HepG2 (cell line): Measurements from ENCODE around the gene CHST3. TPM values are rescaled to one million over a fixed set of nuclear protein-coding genes. Genes with fewer than 3 reads are reported as not detected.

Experiments
- ATAC-seq: fragments of 200-7000 bp; cut with Tn5 transposase; 3 replicates; pipeline ENCODE4 v1.9.1; 2020; ENCODE audit warnings: mild to moderate bottlenecking, moderate library complexity
- BruUV-seq: library from RNA; stranded (reverse); fragments of 400-500 nt; replicated peaks from 2 replicates; lab custom pipeline; 2021; lab: Mats Ljungman, UMichigan
- CTCF ChIA-PET: fragments of 300-600 bp; formaldehyde crosslinking; extraction: SDS; loops from one replicate; lab custom pipeline; 2021; ENCODE audit warnings: low total read pairs, inconsistent platforms, low intra/inter-chr PET ratio; lab: Yijun Ruan, JAX
- POLR2A ChIA-PET: fragments of 350-600 bp; sonication (Branson Sonifier 250); formaldehyde crosslinking; loops from one replicate; lab custom pipeline; 2020; ENCODE audit warnings: antibody characterized with exemption, inconsistent platforms; lab: Yijun Ruan, JAX
- DNase-seq: peaks from one replicate; pipeline ENCODE4 v3.0.0-alpha.2; 2015; ENCODE audit warnings: low spot score
- FAIRE-seq: peaks from 3 replicates; lab custom pipeline; 2011; peaks lifted over from hg19 to GRCh38; lab: Jason Lieb, UNC
- H2AFZ ChIP-seq: one replicate; pipeline ENCODE4 v1.6.1; 2011; ENCODE audit warnings: low read length, inconsistent platforms
- H3K27ac ChIP-seq: fragments of 300-600 bp; 3 replicates; pipeline ENCODE4 v1.8.0; 2011; ENCODE audit warnings: mixed run types, mild to moderate bottlenecking, mixed read lengths, low read length, inconsistent platforms; ENCODE audit not compliant: insufficient read depth; ENCODE audit errors: extremely low read length
- H3K27me3 ChIP-seq, 2 experiments: fragments of 200-600 bp in 1 of 2; 2 replicates in 1 of 2; 3 replicates in 1 of 2; pipeline versions ENCODE4 v1.6.0 to v1.8.0; 2011; ENCODE audit warnings: low read length in 2 of 2, mild to moderate bottlenecking in 2 of 2, moderate library complexity in 2 of 2, inconsistent platforms in 1 of 2; ENCODE audit not compliant: insufficient read depth in 2 of 2, control insufficient read depth in 1 of 2
- H3K36me3 ChIP-seq, 2 experiments: fragments of 200-600 bp in 1 of 2; replicated peaks in 1 of 2; 2 replicates in 1 of 2; 3 replicates in 1 of 2; pipeline versions ENCODE4 v1.5.1 to v1.8.0; 2011; ENCODE audit warnings: low read length in 2 of 2, inconsistent platforms in 1 of 2; ENCODE audit not compliant: insufficient read depth in 2 of 2, control insufficient read depth in 1 of 2
- H3K4me1 ChIP-seq: 2 replicates; pipeline ENCODE4 v1.5.1; 2012; ENCODE audit warnings: low read length, inconsistent platforms; ENCODE audit not compliant: insufficient read depth
- H3K4me2 ChIP-seq: 2 replicates; pipeline ENCODE4 v1.6.0; 2011; ENCODE audit warnings: low read depth, low read length, inconsistent platforms
- H3K4me3 ChIP-seq, 3 experiments: fragments of 200-600 bp in 1 of 3; sonication (generic), shearing (Covaris generic) in 1 of 3; replicated peaks in 1 of 3; 2 replicates each; pipeline ENCODE4 v1.5.1; 2011 to 2016; ENCODE audit warnings: low read length in 3 of 3, inconsistent platforms in 2 of 3, low read depth in 2 of 3, mild to moderate bottlenecking in 2 of 3, control low read depth in 1 of 3, mixed read lengths in 1 of 3; ENCODE audit not compliant: insufficient read depth in 1 of 3
- H3K79me2 ChIP-seq: one replicate; pipeline ENCODE4 v1.6.1; 2011; ENCODE audit warnings: low read length, inconsistent platforms; ENCODE audit not compliant: insufficient read depth
- H3K9ac ChIP-seq: 2 replicates; pipeline ENCODE4 v1.6.0; 2011; ENCODE audit warnings: mild to moderate bottlenecking, low read depth, low read length, inconsistent platforms; ENCODE audit not compliant: insufficient read depth
- H3K9me3 ChIP-seq: 2 replicates; pipeline ENCODE4 v1.5.1; 2012; ENCODE audit warnings: mild to moderate bottlenecking, low read length
- H4K20me1 ChIP-seq: 2 replicates; pipeline ENCODE4 v1.6.0; 2011; ENCODE audit warnings: inconsistent platforms, mild to moderate bottlenecking, low read length, moderate library complexity; ENCODE audit not compliant: insufficient read depth
- EP300 ChIP-seq, 3 experiments: sonication (generic) in 1 of 3; formaldehyde crosslinking in 1 of 3; IDR thresholded peaks; 2 replicates each; pipeline versions ENCODE4 v1.5.1 to v1.6.1; 2011 to 2020; ENCODE audit warnings: low read depth in 2 of 3, low read length in 2 of 3, borderline replicate concordance in 1 of 3, improper control_type of control experiment in 1 of 3, mild to moderate bottlenecking in 1 of 3, missing genetic modification reagents in 1 of 3, moderate library complexity in 1 of 3
- HNRNPH1 ChIP-seq: fragments of 200-400 bp; formaldehyde crosslinking; optimal IDR thresholded peaks from 2 replicates; pipeline ENCODE3; 2017; ENCODE audit warnings: mild to moderate bottlenecking, low read depth, low read length
- HNRNPK ChIP-seq: fragments of 200-400 bp; formaldehyde crosslinking; IDR thresholded peaks from 2 replicates; pipeline ENCODE4 v1.6.1; 2018; ENCODE audit warnings: low read length, low read depth, moderate library complexity, mild to moderate bottlenecking; ENCODE audit not compliant: poor library complexity, severe bottlenecking
- MAZ ChIP-seq, 2 experiments: sonication (generic) in 1 of 2; formaldehyde crosslinking in 1 of 2; IDR thresholded peaks; 2 replicates each; pipeline versions ENCODE4 v1.5.0 to v1.6.1; 2012 to 2020; ENCODE audit warnings: low read depth in 2 of 2, mild to moderate bottlenecking in 2 of 2, borderline replicate concordance in 1 of 2, improper control_type of control experiment in 1 of 2, low read length in 1 of 2, missing genetic modification reagents in 1 of 2, moderate library complexity in 1 of 2
- NFE2L1 ChIP-seq: sonication (generic); formaldehyde crosslinking; IDR thresholded peaks from 2 replicates; pipeline ENCODE4 v1.4.0; 2020; ENCODE audit warnings: missing genetic modification reagents, mild to moderate bottlenecking, borderline replicate concordance
- NFYC ChIP-seq: IDR thresholded peaks from 2 replicates; pipeline ENCODE4 v1.6.1; 2016; ENCODE audit warnings: missing genetic modification reagents, missing compliant biosample characterization
- NR1H2 ChIP-seq: sonication (generic); formaldehyde crosslinking; IDR thresholded peaks from 2 replicates; pipeline ENCODE4 v1.8.1; 2022; ENCODE audit warnings: low read depth, missing genetic modification reagents, borderline replicate concordance
- REPIN1 ChIP-seq: sonication (generic); formaldehyde crosslinking; IDR thresholded peaks from 2 replicates; pipeline ENCODE4 v1.8.0; 2022; ENCODE audit warnings: missing genetic modification reagents, low read depth, mild to moderate bottlenecking, borderline replicate concordance
- ZNF124 ChIP-seq: sonication (generic); formaldehyde crosslinking; IDR thresholded peaks from 2 replicates; pipeline ENCODE4 v1.4.0; 2020; ENCODE audit warnings: missing genetic modification reagents
- ZNF451 ChIP-seq: sonication (generic); formaldehyde crosslinking; IDR thresholded peaks from 2 replicates; pipeline ENCODE4 v1.5.0; 2020; ENCODE audit warnings: mild to moderate bottlenecking, missing genetic modification reagents
- ZNF512 ChIP-seq: sonication (generic); formaldehyde crosslinking; IDR thresholded peaks from 2 replicates; pipeline ENCODE4 v1.4.0; 2020; ENCODE audit warnings: mild to moderate bottlenecking, missing genetic modification reagents
- ZNF605 ChIP-seq: sonication (generic); formaldehyde crosslinking; IDR thresholded peaks from 2 replicates; pipeline ENCODE4 v1.8.0; 2022; ENCODE audit warnings: mild to moderate bottlenecking, missing genetic modification reagents
- ZNF703 ChIP-seq: sonication (generic); formaldehyde crosslinking; IDR thresholded peaks from 2 replicates; pipeline ENCODE4 v1.5.1; 2020; ENCODE audit warnings: missing genetic modification reagents, mild to moderate bottlenecking, moderate library complexity, borderline replicate concordance
- in situ Hi-C: cut with HindIII; loops from 2 replicates; pipeline ENCODE4 v1.10.0; 2017; ENCODE audit warnings: low pct_unique_long_range_greater_than_20kb; ENCODE audit not compliant: extremely low pct_ligation_motif_present
- intact Hi-C: fragments of 100-400 bp; cut with micrococcal nuclease; formaldehyde crosslinking; loops from one replicate; pipeline ENCODE4 v1.10.0; 2022; ENCODE audit not compliant: unreplicated experiment
- polyA plus RNA-seq, 8 experiments: library from polyadenylated mRNA; depleted of rRNA in 3 of 8; stranded (reverse) in 7 of 8; unstranded in 1 of 8; fragments of >200 nt; fragmentation: Illumina TruSeq in 4 of 8; extraction: Trizol in 4 of 8; gene quantifications; 2 replicates each; pipeline versions ENCODE4 v1.2.1 to v1.2.3, GENCODE V29; 2011 to 2016; ENCODE audit warnings: low read depth in 4 of 8, missing spikeins in 1 of 8, mixed read lengths in 1 of 8; ENCODE audit not compliant: insufficient read depth in 1 of 8
- total RNA-seq, 5 experiments: library from RNA; depleted of rRNA; stranded (reverse); fragments of >200 nt; fragmentation: Illumina TruSeq; extraction: Trizol; gene quantifications; 2 replicates each; pipeline ENCODE4 v1.2.3, GENCODE V29; 2016; ENCODE audit warnings: low read depth in 1 of 5
- TF ChIP-seq, protein P1 (sequence below): sonication (generic); formaldehyde crosslinking; IDR thresholded peaks from 2 replicates; pipeline ENCODE4 v1.4.0; 2020; ENCODE audit warnings: mild to moderate bottlenecking, missing genetic modification reagents, borderline replicate concordance
- TF ChIP-seq, protein P2 (sequence below): sonication (generic); formaldehyde crosslinking; IDR thresholded peaks from 2 replicates; pipeline ENCODE4 v1.4.0; 2020; ENCODE audit warnings: missing genetic modification reagents; ENCODE audit errors: not compliant biosample characterization
- TF ChIP-seq, protein P3 (sequence below): sonication (generic); formaldehyde crosslinking; IDR thresholded peaks from 2 replicates; pipeline ENCODE4 v1.5.0; 2020; ENCODE audit warnings: missing genetic modification reagents
- TF ChIP-seq, protein P4 (sequence below): sonication (generic); formaldehyde crosslinking; IDR thresholded peaks from 2 replicates; pipeline ENCODE4 v1.5.0; 2020; ENCODE audit warnings: mild to moderate bottlenecking, low read depth, missing genetic modification reagents, borderline replicate concordance

The CHST3 gene
- total and polyA plus RNA-seq, 2 of the 13 experiments (the other 11 are each of a cell fraction or from before 2014, with no cell fraction given) = 7.2 to 18.7 TPM

DNA sequence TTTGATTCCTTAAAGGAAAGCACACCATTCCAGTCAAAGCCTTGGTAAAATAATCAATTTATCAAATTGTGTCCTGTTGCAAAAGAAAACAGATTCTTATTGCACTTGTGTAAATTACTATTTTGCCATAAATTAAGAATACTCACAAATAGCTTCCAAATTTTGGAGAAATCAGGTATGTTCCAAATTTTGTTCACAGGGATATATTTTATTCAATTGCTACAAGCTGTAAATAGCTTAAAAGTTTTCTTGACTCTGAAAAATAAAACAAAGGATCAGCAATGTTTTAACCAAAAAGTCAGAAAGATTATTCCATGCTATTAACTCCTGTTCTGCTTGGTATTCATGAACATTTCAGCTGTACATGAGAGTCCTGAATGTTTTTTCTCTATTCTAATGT, 47.4 kb upstream of the CHST3 start:
- Histone ChIP-seq H3K9ac (no peak overlapping the region), H3K4me3 (no peak overlapping the region), H3K4me2 (no peak overlapping the region), H3K4me1 (peaks cover 37% of the 10 kb centered on the region), H3K27ac (no peak overlapping the region), H3K27me3 (no peaks in the 10 kb centered on the region; a peak in 1 of 5 replicates), H4K20me1 (no peaks in the 10 kb centered on the region), H3K9me3 (no peaks in the 10 kb centered on the region), H3K79me2 (no peaks in the 10 kb centered on the region), H2AFZ (no peak overlapping the region), H3K36me3 (no peaks in the 10 kb centered on the region)
- ATAC-seq = no peak
- no TSS peak for BruUV-seq
- in situ Hi-C loops = no loop called here
- FAIRE-seq = no peak
- ChIA-PET POLR2A (no interaction called here), CTCF (interaction anchor here (1.1 kb wide), 1 partner anchor 132 kb away, joined by 4 read pairs; no protein-coding TSS in a partner anchor)
- intact Hi-C loops = no loop called here
- DNase-seq = no peak
- TF ChIP-seq REPIN1 (CRISPR knock-in tag) (no peak), ZNF512 (CRISPR knock-in tag) (no peak), NR1H2 (CRISPR knock-in tag) (no peak), ZNF703 (CRISPR knock-in tag) (no peak), HNRNPK (no peak), ZNF451 (CRISPR knock-in tag) (no peak), ZNF124 (CRISPR knock-in tag) (no peak), HNRNPH1 (no peak), MAZ (IDR thresholded peaks at IDR 0.05; ENCODE audit: borderline replicate concordance, low read depth, low read length) (no peak), MAZ (CRISPR knock-in tag; IDR thresholded peaks at IDR 0.05; ENCODE audit: low read depth) (no peak), ZNF605 (CRISPR knock-in tag) (no peak), EP300 (IDR thresholded peaks at IDR 0.05; ENCODE audit: low read depth in 2 of 2, low read length in 2 of 2) (no peak), EP300 (CRISPR knock-in tag; IDR thresholded peaks at IDR 0.05; ENCODE audit: borderline replicate concordance) (no peak), NFE2L1 (no peak), NFYC (CRISPR knock-in tag) (no peak)
- TF ChIP-seq, protein P1, sequence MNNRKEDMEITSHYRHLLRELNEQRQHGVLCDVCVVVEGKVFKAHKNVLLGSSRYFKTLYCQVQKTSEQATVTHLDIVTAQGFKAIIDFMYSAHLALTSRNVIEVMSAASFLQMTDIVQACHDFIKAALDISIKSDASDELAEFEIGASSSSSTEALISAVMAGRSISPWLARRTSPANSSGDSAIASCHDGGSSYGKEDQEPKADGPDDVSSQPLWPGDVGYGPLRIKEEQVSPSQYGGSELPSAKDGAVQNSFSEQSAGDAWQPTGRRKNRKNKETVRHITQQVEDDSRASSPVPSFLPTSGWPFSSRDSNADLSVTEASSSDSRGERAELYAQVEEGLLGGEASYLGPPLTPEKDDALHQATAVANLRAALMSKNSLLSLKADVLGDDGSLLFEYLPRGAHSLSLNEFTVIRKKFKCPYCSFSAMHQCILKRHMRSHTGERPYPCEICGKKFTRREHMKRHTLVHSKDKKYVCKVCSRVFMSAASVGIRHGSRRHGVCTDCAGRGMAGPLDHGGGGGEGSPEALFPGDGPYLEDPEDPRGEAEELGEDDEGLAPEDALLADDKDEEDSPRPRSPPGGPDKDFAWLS (CRISPR knock-in tag) = no peak
- TF ChIP-seq, protein P2, sequence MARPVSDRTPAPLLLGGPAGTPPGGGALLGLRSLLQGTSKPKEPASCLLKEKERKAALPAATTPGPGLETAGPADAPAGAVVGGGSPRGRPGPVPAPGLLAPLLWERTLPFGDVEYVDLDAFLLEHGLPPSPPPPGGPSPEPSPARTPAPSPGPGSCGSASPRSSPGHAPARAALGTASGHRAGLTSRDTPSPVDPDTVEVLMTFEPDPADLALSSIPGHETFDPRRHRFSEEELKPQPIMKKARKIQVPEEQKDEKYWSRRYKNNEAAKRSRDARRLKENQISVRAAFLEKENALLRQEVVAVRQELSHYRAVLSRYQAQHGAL (CRISPR knock-in tag) = no peak
- TF ChIP-seq, protein P3, sequence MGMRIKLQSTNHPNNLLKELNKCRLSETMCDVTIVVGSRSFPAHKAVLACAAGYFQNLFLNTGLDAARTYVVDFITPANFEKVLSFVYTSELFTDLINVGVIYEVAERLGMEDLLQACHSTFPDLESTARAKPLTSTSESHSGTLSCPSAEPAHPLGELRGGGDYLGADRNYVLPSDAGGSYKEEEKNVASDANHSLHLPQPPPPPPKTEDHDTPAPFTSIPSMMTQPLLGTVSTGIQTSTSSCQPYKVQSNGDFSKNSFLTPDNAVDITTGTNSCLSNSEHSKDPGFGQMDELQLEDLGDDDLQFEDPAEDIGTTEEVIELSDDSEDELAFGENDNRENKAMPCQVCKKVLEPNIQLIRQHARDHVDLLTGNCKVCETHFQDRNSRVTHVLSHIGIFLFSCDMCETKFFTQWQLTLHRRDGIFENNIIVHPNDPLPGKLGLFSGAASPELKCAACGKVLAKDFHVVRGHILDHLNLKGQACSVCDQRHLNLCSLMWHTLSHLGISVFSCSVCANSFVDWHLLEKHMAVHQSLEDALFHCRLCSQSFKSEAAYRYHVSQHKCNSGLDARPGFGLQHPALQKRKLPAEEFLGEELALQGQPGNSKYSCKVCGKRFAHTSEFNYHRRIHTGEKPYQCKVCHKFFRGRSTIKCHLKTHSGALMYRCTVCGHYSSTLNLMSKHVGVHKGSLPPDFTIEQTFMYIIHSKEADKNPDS (CRISPR knock-in tag) = no peak
- TF ChIP-seq, protein P4, sequence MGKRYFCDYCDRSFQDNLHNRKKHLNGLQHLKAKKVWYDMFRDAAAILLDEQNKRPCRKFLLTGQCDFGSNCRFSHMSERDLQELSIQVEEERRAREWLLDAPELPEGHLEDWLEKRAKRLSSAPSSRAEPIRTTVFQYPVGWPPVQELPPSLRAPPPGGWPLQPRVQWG = no peak
